Measurements from ENCODE around the gene PDE3A.

GRCh38 chr12:20578142-20578541, 209.8 kb downstream of the PDE3A start:
- TF ChIP-seq CTCF (conservative IDR thresholded peaks at IDR 0.05; ENCODE audit: low read depth, low read length) (no peak), EZH2 (IDR thresholded peaks at IDR 0.05; ENCODE audit: borderline replicate concordance, low read depth, low read length, poor library complexity, severe bottlenecking) (no peak)
